ENCODE data around the gene SPSB1.

The SPSB1 gene

DNA sequence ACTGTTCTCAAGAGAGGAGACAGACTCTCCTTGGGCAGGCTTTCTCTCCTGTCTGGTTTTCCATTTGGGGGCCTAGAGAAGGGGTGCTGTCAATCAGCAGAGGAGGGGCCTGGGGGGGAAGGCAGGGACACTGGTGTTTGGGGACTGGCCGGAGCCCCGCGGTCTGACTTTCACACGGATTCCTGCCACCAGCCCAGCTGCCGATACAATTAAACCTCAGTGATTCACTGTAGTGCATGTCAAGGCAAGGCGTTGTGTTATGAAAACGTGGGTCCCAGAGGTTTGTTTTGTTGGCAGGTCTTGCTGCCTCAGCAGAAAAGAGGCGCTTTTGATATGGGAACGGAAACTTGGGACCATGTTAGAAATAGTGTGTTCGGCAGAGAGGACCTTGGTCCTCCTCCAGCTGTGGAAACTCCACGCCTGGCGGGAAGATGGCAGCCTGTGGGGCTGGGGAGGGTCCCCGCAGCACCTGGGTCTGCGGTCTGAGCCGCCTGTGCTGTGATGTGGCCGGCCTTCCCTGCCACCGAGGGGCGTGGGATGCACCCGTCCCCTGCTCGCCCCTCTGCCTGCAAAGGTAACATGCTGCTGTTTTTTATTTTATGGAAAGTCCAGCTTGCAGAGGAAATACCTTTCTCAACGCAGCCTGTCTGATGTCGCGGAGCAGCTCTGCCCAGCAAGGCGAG lies 47.6 kb downstream of the SPSB1 start:
- in situ Hi-C loops (cut with MboI; ENCODE audit: low sequenced_read_pairs), result no loop called here

DNA sequence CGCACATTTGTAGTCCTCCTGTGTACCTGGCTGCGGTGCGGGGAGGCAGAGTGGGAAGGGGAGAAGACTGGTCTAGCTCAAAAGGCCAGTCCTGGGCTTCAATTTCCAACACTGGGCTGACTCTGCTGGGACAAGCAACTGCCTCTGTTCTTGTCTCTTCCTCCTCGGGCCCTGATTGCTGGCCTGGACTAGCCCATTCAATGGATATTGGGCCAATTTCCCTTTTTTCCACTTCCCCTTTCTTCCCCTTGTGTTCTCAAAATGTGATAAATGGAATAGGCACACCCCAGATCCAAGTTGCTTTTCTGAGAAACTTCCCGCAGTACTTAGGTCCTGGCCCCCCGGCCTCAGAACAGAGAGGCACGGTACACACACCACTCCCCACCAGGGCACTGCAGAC lies 48.2 kb downstream of the SPSB1 start:
- in situ Hi-C loops (cut with MboI; ENCODE audit: low sequenced_read_pairs), result no loop called here

DNA sequence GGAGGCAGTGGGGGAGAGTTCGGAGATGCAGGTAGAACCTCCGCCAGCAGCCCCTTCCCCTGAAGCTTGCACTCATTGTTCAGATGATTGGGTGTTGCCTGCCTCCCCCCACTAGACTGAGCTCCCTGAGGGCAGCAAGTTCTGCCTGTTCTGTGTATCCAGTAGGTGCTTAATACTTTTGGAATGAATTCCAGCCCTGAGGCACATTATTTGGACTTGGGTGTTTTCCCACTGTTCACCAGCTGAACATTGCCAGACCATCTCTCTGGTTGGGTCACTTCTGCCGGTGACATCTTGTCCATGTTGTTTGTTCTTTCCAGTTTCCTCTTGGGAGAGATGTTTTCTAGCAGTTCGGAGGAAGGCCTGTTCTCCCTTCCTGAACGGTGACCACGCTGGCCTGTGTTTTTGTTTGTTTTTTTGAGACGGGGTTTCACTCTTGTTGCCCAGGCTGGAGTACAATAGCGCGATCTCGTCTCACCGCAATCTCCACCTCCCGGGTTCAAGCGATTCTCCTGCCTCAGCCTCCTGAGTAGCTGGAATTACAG lies 48.7 kb downstream of the SPSB1 start:
- in situ Hi-C loops (cut with MboI; ENCODE audit: low sequenced_read_pairs), result no loop called here

DNA sequence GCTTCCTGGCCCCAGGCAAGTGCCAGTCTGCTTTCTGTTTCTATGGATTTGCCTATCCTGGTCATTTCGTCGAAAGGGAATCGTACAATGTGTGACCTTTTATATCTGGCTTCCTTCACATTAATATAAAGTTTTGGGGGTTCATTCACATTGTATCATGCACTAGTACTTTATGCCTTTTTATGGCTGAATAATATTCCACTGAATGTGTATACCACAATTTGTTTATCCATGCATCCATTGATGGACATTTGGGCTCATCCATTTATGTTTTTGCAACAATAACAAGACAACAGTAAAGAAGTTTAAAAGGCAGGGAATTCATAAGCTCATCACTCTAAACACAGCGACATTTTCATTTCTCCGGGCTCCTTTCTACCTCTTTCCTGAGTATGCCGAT lies 50.6 kb downstream of the SPSB1 start:
- in situ Hi-C loops (cut with MboI; ENCODE audit: low sequenced_read_pairs), result no loop called here

DNA sequence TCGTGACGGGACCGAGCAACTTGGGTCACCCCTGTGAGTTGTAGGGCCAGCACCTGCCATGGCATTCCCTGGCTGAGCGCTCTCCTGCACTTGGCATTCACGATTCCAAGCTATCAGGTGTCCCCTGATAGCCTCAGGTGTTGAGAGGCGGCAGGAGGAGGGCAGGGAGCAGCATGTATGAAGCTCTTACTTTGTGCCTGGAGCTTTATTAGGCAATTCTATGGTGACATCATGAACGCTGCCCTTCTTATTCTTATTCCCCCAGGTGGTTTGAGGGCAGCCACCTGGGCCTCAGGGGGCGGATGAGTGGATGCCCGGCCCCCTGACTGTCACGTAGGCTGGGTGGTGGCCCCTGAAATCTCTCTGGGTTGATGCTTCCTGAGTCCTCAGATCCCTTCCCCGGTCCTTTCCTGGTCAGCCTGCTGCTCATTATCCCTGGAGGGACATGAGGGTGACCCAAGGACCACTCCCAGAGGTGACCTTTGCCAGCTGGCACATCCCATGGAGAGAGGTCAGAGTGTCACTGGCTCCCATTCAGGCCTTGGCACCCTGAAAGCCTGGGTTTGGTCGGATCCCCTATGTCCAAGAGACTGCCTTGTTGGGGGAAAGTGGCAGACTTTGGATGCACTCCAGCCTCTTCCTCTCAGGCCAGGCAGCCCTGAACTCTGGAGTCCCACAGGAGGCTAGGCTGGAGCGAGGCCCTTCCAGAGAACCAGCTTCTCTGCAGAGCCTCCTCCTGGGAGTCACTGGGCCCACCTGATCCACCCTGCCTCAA lies 51.9 kb downstream of the SPSB1 start:
- in situ Hi-C loops (cut with MboI; ENCODE audit: low sequenced_read_pairs), result no loop called here

DNA sequence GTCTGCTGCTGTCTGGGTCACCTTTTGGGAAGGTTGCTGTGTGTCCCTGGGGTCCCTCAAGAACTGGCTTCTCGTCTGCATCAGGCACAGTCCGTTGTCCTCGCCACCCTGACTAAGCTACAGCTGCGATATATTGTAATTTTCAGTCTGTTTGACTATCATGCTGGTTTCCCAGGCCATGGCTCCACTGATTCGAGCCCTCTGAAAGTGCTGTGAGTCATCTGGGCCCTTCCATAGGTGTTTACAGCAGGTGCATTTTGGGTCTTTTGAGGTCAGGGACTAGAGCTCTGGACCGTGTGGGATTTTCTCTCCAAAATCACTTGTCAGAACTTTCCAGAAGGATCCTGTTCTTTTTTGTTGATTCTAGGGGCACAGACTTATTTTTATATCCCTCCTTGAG lies 52.8 kb downstream of the SPSB1 start:
- in situ Hi-C loops (cut with MboI; ENCODE audit: low sequenced_read_pairs), result no loop called here

DNA sequence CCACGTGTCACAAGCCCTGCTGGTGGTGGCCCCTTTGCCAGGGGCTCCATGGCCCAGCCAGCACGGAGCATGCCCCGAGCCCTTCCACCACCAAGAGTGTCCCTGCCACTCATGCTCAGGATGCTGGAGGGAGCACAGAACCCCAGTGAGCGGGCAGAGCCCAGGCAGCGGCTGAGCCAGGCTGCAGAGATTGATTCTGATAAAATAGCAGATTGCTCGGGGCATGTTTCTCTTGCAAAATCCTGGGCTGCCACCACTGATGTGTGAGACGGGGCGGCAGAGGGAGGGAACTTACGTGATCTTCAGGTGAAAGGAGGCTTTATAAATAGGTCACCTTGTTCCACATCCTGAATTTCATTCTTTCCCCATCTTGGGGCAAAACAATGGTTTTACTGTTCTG lies 53.2 kb downstream of the SPSB1 start:
- in situ Hi-C loops (cut with MboI; ENCODE audit: low sequenced_read_pairs), result no loop called here

DNA sequence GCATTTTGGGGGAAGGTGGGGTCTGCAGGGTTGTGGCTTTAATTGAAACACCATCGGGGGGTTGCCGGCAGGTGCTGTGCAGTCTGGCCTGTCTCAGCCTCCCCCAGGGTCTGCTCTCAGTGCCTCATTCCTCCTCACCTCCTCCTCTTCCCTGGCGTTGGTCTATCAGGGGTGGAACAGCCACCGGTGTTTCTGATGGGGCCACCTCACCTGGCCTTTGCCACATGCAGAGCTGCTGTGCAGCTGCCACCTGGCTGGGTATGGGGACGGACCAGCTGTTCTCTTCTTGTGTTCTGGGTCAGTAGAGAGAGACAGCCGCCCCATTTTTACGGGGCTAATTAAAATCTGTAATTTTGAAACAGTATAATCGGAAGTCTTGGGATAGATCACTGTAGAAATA lies 53.9 kb downstream of the SPSB1 start:
- in situ Hi-C loops (cut with MboI; ENCODE audit: low sequenced_read_pairs), result no loop called here

DNA sequence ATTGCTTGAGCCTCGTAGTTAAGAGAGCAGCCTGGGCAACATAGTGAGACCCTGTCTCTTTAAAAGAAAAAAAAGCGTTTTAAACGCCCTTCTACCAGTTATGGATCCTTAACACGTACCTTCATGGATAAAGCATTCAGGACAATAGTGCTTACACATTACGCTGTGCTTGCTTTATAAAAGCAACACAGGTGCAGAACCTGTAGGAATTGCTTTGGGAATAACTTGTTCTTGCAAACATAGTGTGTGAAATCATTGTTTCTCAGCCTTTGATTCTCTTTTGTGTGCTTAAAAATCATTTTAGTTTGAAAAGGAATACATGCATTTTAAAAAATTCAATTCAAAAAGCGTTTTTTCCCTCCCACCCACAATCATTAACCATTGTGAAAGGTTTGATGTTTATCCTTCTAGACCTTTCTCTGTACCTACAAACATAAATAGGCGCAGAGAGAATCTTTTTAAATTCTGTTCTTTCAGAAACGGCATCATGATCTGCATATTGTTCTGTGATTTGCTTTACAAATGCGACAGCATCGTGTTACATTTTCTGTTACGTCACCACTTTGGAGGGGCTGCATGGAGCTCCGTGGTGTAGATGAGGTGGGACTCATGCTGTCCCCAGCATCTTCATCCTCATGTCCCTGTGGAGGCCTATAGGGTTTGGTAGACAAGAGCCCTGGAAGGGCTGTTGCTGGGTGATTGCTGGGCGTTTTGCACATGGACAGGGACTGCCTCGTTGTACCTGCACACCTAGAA lies 54.6 kb downstream of the SPSB1 start:
- in situ Hi-C loops (cut with MboI; ENCODE audit: low sequenced_read_pairs), result no loop called here

DNA sequence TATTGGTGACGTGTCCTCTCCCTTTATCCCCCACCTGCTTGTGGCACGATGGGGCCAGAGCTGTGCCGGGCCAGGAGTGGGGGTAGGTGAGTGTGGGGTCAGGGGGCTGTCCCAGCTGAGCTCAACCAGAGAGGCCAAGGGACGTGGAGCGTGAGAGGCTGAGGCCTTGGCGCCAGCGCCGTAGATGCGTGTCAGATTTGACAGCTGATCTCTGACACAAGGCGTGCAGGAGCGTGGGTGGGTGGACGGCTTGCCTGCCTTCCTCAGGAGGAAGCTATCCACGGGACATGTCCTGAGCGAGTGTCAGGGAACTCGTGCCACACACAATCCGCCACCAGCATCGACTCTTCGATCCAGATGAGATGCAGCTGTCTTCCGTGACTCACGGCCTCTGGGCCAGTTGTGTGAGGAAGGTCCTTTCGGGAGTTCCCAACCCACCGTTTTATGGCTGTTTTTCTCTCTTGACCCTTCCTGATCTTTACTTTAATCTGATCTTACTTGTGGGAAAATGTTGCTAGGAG lies 56.7 kb downstream of the SPSB1 start:
- in situ Hi-C loops (cut with MboI; ENCODE audit: low sequenced_read_pairs), result no loop called here

DNA sequence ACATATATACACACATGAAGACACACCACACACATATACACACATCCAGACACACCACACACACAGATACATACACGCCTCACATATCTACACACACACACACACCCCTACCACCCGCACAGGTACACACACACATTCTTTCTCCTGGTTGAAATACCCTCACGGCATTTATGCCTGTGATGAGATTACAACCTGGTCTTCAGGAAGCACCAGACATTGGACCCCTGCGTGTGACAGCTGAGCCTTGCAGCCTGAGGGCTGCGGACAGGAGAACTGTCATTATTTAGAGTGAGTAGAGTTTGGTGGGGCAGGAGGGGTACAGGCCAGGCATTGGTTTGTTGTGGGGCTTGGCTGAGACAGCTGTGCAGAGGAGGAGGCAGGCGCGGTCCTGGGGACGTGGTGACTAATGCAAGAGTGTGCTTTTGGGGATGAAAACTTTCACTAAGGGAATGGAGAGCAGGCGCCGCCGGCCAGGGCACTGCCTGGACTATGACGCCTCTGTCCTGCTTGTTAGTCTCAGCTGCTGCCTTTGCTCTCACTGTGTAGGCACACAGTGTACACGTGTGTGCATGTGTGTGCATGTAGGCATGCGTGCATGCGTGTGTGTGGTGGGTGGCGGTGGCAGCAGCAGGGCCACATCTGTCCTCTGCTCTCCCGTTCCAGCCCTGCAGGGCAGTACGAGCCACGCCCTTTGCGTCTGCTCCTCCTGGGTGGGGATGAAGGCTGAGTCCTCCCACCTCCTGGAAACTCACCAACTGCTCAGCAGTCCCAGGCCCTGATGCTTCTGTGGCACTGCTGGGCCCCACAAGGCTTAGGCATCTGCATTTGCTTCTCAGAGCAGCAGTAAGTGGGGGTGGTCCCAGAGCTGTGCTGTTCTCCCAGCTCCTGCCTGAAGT lies 57.6 kb downstream of the SPSB1 start:
- in situ Hi-C loops (cut with MboI; ENCODE audit: low sequenced_read_pairs), result no loop called here

DNA sequence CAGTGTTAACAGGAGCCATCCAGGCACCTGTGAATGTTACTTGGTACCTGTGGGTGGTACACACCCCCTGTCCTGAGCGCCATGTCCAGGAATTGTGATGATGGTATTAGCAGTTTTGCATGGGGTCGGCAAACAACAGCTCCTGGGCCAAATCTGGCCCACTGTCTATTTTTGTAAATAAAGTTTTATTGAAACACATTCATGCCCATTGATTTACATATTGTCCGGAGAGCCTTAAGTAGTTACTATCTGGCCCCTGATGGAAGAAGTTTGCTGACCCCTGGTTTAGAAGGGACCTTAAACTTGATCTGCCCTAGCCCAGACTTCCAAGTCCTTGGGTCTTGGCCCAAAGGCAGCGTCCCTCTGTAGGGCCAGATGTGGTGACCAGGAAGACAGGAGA lies 58.3 kb downstream of the SPSB1 start:
- in situ Hi-C loops (cut with MboI; ENCODE audit: low sequenced_read_pairs), result no loop called here

DNA sequence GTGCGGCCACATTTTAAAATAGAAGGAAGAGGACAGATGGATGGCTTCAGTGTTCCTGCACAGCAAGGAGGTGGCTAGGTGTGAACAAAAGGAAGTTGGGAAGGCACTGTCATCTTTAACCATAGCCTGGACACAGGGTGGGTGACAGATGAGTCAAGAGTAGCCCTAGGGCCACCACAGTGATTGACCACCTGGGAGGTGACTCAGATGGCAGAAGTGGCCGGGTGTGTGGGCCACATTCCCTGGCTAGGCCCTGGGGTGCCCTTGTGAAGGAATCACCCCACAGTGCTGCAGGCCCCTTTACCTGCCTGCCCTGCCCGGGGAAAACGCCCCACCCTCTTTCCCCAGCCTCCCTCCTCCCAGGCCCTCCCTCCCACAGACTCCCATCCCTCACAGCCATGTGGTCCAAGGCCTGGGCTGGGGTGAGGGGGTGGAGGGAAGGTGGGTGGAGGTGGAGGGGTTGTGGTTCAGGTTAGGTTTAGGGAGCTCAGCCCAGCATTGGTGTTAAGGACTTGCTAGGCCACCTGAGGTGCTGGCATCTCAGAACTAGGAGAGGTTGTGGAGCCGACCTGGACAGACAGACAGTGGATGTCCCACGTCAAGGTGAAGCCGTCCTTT lies 59.1 kb downstream of the SPSB1 start:
- in situ Hi-C loops (cut with MboI; ENCODE audit: low sequenced_read_pairs), result no loop called here

DNA sequence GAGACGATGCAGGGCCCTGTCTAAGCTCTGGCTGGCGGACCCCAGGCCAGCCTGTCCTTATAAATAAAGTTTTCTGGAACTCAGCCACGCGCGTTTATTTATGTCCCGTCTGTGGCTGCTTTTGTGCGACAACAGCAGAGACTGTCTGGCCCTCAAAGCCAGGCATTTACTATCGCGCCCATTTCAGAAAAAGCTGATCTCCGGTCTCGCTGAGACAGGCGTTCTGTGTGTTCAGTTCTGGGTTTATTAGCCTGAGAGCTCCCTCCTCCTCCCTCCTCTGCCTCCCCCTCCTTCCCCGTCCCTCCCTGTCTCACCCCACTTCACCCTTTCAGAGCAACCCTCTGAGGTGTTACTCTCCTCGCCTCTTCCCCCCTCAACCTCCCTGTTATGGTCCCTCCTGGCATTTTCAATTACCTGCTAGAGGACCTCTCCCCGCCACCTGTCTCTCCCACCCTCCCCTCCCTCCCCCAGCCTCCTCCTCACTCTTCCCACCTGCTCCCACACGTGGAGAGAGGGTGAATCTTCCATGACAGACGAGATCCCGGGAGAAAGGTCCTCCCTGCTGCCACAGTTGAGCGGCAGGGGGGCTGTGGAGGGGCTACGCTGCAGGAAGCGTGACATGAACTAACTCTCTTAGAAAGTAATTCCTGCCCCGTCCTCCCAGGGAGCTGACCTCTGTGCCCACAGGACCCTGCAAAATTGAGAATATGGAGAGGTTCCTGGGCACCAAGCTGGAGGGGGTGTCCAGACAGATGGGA lies 59.9 kb downstream of the SPSB1 start:
- in situ Hi-C loops (cut with MboI; ENCODE audit: low sequenced_read_pairs), result no loop called here

DNA sequence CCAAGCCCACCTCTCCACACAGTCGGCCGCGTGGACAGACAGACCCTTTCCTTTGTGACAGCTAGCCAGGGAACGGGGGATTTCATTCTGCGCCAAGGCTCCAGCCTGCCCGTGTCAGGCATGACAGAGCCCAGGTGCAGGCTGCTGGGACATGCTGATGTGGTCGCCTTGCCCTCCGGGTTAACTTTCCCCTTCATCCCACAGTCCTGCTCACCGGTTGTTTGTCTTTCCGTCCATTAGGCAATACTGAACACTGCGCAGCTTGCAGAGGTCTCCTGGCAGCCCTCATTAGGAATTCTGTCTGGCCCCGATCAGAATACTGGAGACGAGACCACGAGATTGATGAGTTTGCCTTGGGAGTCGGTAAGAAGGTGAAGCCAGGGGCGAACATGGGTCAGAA lies 62.8 kb downstream of the SPSB1 start:
- in situ Hi-C loops (cut with MboI; ENCODE audit: low sequenced_read_pairs), result no loop called here

DNA sequence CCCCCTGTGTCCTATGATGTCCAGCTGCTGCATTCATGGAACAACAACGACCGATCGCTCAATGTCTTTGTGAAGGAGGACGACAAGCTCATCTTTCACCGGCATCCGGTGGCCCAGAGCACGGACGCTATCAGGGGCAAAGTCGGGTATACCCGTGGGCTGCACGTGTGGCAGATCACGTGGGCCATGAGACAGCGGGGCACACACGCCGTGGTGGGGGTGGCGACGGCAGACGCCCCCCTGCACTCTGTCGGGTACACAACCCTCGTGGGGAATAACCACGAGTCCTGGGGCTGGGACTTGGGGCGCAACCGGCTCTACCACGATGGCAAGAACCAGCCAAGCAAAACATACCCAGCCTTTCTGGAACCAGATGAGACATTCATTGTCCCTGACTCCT lies 63.3 kb downstream of the SPSB1 start:
- in situ Hi-C loops (cut with MboI; ENCODE audit: low sequenced_read_pairs), result no loop called here

DNA sequence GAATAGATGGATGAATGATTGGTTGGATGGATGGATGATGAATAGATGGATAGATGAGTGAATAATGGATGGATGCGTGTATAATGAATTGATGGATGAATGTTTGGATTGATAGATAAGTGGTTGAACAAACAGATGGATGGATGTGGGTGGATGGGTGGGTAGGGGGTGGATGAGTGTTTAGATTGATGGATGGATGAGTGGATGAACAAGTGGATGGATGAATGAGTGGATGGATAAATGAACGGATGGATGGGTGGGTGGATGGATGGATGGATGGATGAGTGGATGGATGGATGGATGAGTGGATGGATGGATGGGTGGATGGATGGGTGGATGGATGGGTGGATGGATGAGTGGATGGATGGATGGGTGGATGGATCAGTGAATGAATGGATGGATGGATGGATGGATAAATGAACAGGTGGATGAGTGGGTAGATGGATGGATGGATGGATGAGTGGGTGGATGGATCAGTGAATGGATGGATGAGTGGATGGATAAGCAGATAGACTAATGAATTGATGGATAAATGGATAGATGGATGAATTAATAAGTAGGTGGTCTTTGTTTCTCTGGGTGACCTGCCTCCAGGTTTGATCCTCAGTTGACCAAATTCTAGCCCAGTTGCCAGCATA lies 64.3 kb downstream of the SPSB1 start:
- in situ Hi-C loops (cut with MboI; ENCODE audit: low sequenced_read_pairs), result no loop called here

DNA sequence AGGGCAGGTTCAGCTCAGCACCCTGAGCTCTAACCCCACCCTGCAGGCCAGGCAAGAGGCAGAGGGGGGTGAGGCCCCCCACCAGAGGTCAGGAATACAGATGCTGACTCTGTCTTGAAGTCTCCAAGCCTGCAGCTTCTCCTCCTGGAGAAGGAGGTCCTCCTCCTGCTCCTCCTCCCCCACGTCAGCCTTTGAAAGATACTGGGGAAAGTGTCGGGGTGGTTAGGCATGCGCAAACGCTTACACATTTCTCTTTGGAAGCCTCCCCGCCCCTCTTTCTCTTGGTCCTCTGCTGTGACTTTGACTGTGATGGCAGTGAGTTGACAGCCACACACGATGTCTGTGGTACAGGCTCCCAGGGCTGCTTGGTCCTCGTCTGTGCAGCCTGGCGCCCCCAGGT lies 65.3 kb downstream of the SPSB1 start:
- in situ Hi-C loops (cut with MboI; ENCODE audit: low sequenced_read_pairs), result no loop called here

All from HL-60/S4 (cell line).